Lower lobe of right lung (tissue), 2 donors: ENCODE results near the gene RNASEH2B. TPM values are rescaled to one million over a fixed set of nuclear protein-coding genes. Genes with fewer than 3 reads are reported as not detected.
A peak's percentile ranks its signal among the peaks of the same experiment; 100 is the strongest.

Source experiments
- ATAC-seq, 2 donors: fragments of 200-7000 bp; cut with Tn5 transposase; one replicate each; pipeline ENCODE4 v1.9.1; 2020 to 2022; ENCODE audit warnings: mild to moderate bottlenecking in 2 of 2, moderate library complexity in 2 of 2
- DNase-seq: peaks from one replicate; pipeline ENCODE4 v3.0.0-alpha.2; 2020
- H3K27ac ChIP-seq: fragments of 200-600 bp; one replicate; pipeline ENCODE4 v1.8.0; 2022
- H3K27me3 ChIP-seq: fragments of 200-600 bp; one replicate; pipeline ENCODE4 v1.8.0; 2022; ENCODE audit warnings: low read depth
- H3K36me3 ChIP-seq: fragments of 200-600 bp; one replicate; pipeline ENCODE4 v1.8.0; 2022; ENCODE audit warnings: mild to moderate bottlenecking
- H3K4me1 ChIP-seq: fragments of 200-600 bp; one replicate; pipeline ENCODE4 v1.8.0; 2022
- H3K4me3 ChIP-seq: fragments of 200-600 bp; one replicate; pipeline ENCODE4 v1.8.0; 2022; ENCODE audit warnings: mild to moderate bottlenecking
- H3K9me3 ChIP-seq: fragments of 200-600 bp; one replicate; pipeline ENCODE4 v1.8.0; 2022
- intact Hi-C: fragments of 100-400 bp; cut with DNase I; formaldehyde crosslinking; loops from one replicate; pipeline ENCODE4 v1.11.0; 2022
- total RNA-seq: library from RNA; stranded (reverse); fragmentation: NEBNext Ultra II Directional; extraction: Animal tissue kit (Norgen Biotek cat#: 25700); gene quantifications from one replicate; pipeline ENCODE4 v1.2.1, GENCODE V29; 2021
- TF ChIP-seq, protein P1 (sequence below): fragments of 200-600 bp; IDR thresholded peaks from one replicate; pipeline ENCODE4 v1.8.0; 2022; ENCODE audit warnings: antibody characterized with exemption, mild to moderate bottlenecking
- donor health status: DM: no; HTN: yes; CAD: no; lungs with severe emphysema.

Gene RNASEH2B
- total RNA-seq, 1 donor from 2014 or later: 50.7 TPM

DNA sequence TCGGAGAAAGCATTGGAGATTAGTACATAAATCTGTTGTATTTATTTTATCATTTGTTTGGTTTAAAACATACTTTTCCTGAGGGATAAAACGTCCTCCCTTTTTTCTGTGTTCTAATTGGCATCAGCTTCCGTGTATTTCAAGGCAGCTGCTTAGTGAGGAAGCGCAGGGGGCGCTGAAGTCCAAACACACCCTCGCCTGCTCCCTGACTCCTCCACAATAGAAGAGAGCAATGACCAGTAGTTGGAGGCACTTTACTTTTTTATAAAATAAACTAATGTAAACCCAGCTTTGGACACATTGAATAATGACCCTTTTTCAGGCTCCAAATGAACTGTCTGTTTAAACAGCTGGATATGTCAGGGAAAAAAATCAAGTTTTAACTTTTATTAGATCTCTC, 79.9 kb downstream of the RNASEH2B start:
- DNase-seq (no peak), ATAC-seq (peak in 1 of 2 donors; percentile 47)

DNA sequence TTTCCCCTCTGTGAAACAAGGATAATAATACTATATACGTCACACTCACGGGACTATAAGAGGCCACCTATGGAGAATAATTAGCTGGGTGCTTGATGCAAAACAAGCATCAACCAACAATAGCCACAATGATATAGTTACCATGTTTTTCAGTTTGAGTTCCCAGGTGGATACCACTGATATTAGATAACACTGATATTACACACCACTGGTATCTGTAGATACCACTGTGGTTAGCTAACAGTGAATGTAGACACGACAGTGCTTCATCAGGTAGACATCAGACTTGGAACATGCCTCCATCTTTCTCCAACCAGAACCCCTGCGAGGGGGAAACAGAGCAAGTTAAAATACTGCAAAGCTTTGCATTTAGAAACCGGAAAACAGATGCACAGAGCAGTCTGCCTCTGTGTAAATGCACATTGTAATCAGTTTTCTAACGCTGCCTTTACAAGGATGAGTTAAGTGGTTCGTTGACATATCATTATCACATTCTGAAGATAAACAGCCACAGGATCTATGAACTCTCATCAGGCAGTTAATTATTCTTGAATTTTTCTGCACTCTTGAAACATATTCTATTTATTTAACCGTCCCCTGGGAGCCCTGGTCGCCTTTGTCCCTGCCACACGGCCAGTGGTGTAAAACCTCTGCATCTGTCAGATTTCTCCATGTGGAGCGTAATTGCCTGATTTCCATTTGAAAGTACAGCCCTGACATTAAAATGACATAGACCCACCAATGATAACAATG, 80.7 kb downstream of the RNASEH2B start:
- Histone ChIP-seq H3K4me3 (no peak overlapping the region), H3K36me3 (no peaks in the 10 kb centered on the region), H3K27me3 (no peaks in the 10 kb centered on the region), H3K9me3 (no peaks in the 10 kb centered on the region), H3K27ac (no peak overlapping the region), H3K4me1 (peaks cover 9% of the 10 kb centered on the region)
- intact Hi-C loops: no loop called here
- ATAC-seq: no peak
- TF ChIP-seq, protein P1, sequence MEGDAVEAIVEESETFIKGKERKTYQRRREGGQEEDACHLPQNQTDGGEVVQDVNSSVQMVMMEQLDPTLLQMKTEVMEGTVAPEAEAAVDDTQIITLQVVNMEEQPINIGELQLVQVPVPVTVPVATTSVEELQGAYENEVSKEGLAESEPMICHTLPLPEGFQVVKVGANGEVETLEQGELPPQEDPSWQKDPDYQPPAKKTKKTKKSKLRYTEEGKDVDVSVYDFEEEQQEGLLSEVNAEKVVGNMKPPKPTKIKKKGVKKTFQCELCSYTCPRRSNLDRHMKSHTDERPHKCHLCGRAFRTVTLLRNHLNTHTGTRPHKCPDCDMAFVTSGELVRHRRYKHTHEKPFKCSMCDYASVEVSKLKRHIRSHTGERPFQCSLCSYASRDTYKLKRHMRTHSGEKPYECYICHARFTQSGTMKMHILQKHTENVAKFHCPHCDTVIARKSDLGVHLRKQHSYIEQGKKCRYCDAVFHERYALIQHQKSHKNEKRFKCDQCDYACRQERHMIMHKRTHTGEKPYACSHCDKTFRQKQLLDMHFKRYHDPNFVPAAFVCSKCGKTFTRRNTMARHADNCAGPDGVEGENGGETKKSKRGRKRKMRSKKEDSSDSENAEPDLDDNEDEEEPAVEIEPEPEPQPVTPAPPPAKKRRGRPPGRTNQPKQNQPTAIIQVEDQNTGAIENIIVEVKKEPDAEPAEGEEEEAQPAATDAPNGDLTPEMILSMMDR: no peak
- no peak for DNase-seq

More for the DNA sequence above, 79.9 kb downstream of the RNASEH2B start:
- no peaks in the 10 kb centered on the region for H3K27me3 ChIP-seq
- H3K36me3 ChIP-seq: no peaks in the 10 kb centered on the region
- no peaks in the 10 kb centered on the region for H3K9me3 ChIP-seq
- TF ChIP-seq, protein P1: peak; percentile 28
- H3K27ac ChIP-seq: no peak overlapping the region
- peaks cover 9% of the 10 kb centered on the region for H3K4me1 ChIP-seq
- intact Hi-C loops: no loop called here
- H3K4me3 ChIP-seq: no peak overlapping the region

DNA sequence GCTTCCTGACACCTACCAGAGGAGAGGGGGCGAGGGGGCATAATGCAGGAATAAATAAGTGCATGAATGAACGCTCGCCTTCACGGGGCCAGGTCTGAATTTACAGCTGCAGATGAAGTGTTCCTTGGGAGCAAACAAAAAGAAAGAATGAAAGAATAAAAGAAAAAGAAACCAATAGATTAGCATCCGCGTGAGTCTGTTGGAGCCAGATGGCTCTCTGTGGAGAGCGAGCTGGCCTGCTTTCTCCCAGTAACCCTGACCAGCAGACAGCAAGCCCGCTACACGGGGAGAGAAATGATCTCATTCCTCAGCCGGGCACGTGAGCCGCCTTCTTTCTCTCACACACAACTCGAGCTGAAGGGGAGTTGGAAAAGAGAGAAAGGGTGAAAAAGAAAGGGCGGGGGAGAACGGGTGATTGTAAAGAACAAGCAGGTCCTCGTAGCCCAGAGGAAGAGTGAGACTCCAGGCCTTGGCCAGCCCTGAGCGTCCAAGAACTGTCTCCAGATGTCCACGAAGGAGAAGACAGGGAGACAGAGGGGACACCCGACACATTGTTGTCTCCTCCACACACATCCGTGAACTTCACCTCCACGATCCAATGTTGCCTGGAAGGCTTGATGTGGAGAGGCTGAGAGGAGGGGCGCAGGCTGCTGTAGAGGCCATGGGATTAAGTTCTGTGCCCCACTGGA, 81.4 kb downstream of the RNASEH2B start:
- DNase-seq (no peak), ATAC-seq (peak; percentile 56 to 68)
- peaks cover 9% of the 10 kb centered on the region for H3K4me1 ChIP-seq
- no peaks in the 10 kb centered on the region for H3K9me3 ChIP-seq
- no peaks in the 10 kb centered on the region for H3K36me3 ChIP-seq
- no peaks in the 10 kb centered on the region for H3K27me3 ChIP-seq
- intact Hi-C loops: no loop called here
- TF ChIP-seq, protein P1: no peak
- peak overlapping the region; percentile 47 for H3K27ac ChIP-seq
- no peak overlapping the region for H3K4me3 ChIP-seq

DNA sequence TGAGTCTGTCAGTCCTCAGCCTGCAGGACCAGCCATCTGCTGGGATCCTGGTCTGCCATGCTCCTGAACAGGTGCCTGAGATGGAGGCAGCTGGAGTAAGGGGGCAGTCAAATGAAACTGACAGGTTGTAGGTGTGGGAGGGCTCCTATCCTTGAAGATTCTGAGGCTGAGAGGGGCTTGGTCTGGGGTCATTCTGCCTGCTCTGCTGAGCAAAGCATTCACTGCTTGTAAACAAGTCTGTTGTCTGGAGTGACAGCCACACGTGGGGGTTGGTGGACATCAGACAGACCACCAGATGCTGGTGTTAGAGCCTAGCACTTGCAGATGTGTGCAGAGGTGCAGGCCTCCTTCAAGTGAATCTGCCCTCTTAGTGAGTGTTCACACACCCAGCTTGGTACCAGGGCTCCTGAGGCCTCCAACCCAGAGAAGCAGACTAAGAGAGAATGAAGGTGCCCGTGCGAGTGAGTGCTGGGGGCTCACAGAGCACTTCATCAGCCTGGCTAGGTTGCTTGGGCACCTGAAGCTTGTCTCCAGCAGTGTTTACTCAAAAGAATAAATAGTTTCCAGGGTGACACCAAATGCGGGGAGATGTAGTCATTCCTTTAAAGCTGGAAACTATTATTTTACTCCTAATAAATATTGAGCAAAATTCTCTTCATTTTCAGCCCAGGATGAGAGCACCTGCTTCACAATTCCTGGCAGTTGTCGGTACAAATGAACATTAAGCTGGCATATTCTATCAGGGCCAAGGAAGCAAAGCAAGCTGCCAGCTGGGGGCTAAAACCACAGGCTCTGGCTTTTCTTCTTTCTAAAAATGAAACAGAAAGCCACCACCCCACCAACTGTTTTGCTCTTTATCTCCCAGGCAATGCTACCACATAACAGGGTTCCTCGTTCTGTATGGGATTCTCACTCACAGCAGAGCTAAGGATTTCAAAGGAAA, 82.3 kb downstream of the RNASEH2B start:
- Histone ChIP-seq H3K9me3 (no peaks in the 10 kb centered on the region), H3K27me3 (no peaks in the 10 kb centered on the region), H3K27ac (peak overlapping the region; percentile 47), H3K36me3 (no peaks in the 10 kb centered on the region), H3K4me3 (no peak overlapping the region), H3K4me1 (peaks cover 9% of the 10 kb centered on the region)
- ATAC-seq: peak; percentile 29 to 39
- TF ChIP-seq, protein P1: no peak
- no peak for DNase-seq
- intact Hi-C loops: no loop called here

DNA sequence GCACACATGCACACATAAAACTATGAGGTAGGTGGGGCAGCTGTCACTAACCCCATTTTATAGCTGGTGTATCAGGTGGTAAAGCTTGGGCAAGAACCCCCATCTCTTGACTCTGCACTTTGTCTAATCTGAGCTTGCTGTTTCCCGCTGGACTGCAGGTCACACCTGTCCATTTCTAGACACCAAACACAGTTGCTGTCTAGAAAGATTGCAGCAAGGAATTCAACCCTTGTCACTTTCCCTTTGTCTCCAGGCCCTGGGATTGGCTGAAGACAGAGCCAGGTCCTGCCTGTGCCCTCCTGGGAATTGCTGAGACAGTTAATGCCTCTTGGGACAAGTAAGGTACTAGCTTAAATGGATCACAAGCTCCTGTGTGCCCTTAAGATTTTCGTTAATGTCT, 83.8 kb downstream of the RNASEH2B start:
- H3K27ac ChIP-seq: no peak overlapping the region
- H3K4me3 ChIP-seq: no peak overlapping the region
- no peaks in the 10 kb centered on the region for H3K27me3 ChIP-seq
- intact Hi-C loops: no loop called here
- ATAC-seq (no peak), DNase-seq (no peak)
- H3K9me3 ChIP-seq: no peaks in the 10 kb centered on the region
- H3K4me1 ChIP-seq: peaks cover 9% of the 10 kb centered on the region
- H3K36me3 ChIP-seq: no peaks in the 10 kb centered on the region
- TF ChIP-seq, protein P1: no peak
